ENCODE results near the gene IBTK. TPM values are rescaled to one million over a fixed set of nuclear protein-coding genes. Genes with fewer than 3 reads are reported as not detected.
"Not testable (repeated sequence)": the region's sequence is repeated elsewhere in the genome, so short reads cannot be mapped to it uniquely, and the experiment has no call there.

The IBTK gene
- total RNA-seq, 2 experiments from 2014 or later, result 33.7 to 34.7 TPM

DNA sequence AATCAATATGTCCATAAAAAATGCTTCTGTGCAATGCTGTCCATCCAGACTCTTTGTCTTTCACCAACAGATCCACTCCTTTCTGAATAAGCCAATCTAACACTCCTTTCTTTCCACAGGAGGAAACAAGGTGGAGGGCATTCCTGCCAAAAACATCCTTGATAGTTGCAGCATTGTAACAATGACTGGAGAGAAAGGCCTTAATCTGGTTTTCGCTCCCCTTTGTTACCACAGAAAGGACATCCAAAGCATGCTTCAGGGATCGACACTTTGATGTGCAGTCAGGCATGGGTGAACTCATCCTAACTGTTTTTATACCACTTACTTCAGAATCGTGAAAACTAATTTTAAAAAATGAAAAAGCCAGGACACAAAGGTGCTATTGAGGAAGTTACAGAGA is 7.4 kb downstream of the IBTK start:
- no peaks in the 10 kb centered on the region for H3K27me3 Mint-ChIP-seq
- CTCF ChIA-PET, result interaction anchor here (1.0 kb wide), 1 partner anchor 32 kb away, joined by 3 read pairs; no protein-coding TSS in a partner anchor
- DNase-seq, result no peak
- H3K27ac Mint-ChIP-seq, result no peak overlapping the region
- H3K9me3 Mint-ChIP-seq, result no peaks in the 10 kb centered on the region
- peaks cover 24% of the 10 kb centered on the region for H3K4me1 Mint-ChIP-seq
- peaks cover 41% of the 10 kb centered on the region for H3K36me3 Mint-ChIP-seq (ENCODE audit: low read depth)
- POLR2A ChIA-PET, result no interaction called here
- no peak overlapping the region for H3K4me3 Mint-ChIP-seq

DNA sequence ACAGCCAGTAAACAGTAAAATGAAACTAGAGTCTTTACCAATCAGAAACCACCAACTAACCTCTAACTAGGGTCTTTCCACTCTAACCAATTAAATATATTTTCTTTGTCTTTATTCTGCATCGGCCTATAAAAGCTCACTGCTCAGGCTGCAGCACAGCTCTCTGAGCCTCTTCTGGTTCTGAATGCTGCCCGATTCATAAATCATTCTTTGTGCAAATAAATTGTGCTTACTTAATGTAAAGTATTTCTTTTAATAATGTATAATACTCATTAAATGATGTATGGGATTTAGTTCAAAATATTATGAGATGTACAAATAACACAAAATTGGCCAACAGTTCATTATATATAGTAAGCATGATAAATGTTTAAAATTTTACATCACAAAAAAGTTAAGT is 7.9 kb downstream of the IBTK start:
- H3K4me1 Mint-ChIP-seq, result peaks cover 20% of the 10 kb centered on the region
- no peak for DNase-seq
- no peak overlapping the region for H3K4me3 Mint-ChIP-seq
- CTCF ChIA-PET, result no interaction called here
- H3K36me3 Mint-ChIP-seq (ENCODE audit: low read depth), result peaks cover 40% of the 10 kb centered on the region
- no peaks in the 10 kb centered on the region for H3K27me3 Mint-ChIP-seq
- H3K27ac Mint-ChIP-seq, result no peak overlapping the region
- POLR2A ChIA-PET, result no interaction called here
- H3K9me3 Mint-ChIP-seq, result no peaks in the 10 kb centered on the region

DNA sequence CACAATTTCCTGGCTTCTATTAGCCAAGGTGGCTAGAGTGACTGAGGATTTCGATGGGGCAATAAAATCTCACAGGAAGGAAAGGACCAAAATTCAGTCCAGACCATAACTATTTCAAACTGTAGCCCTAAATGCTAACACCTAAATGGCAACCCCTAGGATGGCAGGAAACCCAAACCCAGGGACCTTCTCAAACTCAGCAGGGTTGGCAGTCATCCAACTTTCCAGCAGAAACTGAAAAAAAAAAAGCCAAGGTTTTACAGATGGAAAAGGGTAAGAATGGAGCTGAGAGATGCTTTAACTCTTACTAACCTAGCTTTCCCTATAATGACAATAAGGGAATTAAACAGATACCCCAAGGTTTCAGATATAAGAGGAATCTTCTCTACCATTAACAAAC is 10.5 kb downstream of the IBTK start:
- Mint-ChIP-seq H3K27me3 (no peaks in the 10 kb centered on the region), H3K4me3 (no peak overlapping the region), H3K27ac (no peak overlapping the region), H3K9me3 (no peaks in the 10 kb centered on the region), H3K4me1 (peaks cover 11% of the 10 kb centered on the region), H3K36me3 (ENCODE audit: low read depth) (peaks cover 33% of the 10 kb centered on the region)
- no peak for DNase-seq
- ChIA-PET CTCF (interaction anchor here (1.1 kb wide), 1 partner anchor 9 kb away, joined by 4 read pairs; no protein-coding TSS in a partner anchor), POLR2A (interaction anchor here (0.9 to 1.3 kb wide), 2 partner anchors 9 to 11 kb away, joined by 3 to 5 read pairs; partner anchors contain the start of gene IBTK)

DNA sequence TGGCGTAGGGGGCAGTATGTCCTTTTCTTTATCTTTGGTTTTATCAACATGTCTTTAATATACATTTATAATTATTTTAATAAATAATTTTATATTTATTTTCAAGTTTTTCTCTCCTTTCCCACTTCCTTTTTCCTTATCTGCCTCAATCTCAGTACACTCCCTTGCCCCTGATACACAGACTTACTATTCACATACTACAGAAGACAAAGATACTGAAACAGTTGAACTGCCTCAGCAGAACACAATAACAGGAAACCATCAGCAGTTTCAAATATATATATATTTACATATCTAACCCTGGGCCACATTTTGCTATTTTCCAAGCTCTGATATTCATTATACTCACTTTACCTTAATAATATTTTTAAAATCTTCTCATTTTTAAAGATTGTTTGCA is 19.8 kb downstream of the IBTK start:
- Mint-ChIP-seq H3K4me1 (peaks cover 20% of the 10 kb centered on the region), H3K36me3 (ENCODE audit: low read depth) (peaks cover 53% of the 10 kb centered on the region), H3K9me3 (no peaks in the 10 kb centered on the region), H3K27me3 (no peaks in the 10 kb centered on the region), H3K27ac (peak overlapping the region; percentile 65), H3K4me3 (no peak overlapping the region)
- ChIA-PET CTCF (interaction anchor here (0.7 to 1.3 kb wide), 3 partner anchors 9 to 838 kb away, joined by 3 to 7 read pairs (median 4); partner anchors contain the start of gene UBE3D), POLR2A (interaction anchor here (0.7 to 2.7 kb wide), 2 partner anchors 9 to 19 kb away, joined by 5 to 15 read pairs; partner anchors contain the start of gene IBTK)
- no peak for DNase-seq

DNA sequence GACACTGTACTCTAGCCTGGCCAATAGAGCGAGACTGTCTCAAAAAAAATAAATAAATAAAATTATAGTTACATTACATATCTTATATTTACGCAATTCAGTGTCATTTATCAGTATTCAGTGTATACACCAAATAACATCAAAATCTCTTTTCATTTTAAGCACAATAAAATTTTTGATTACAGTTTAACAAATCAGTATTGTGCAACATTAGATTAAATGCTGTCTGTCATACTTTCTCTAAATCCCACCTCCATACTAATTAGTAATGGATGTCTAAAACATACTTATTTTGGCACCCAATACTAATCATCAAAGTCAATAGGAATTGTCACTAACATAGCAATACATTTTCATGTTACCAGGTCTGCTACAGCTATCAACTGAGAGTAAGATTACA is 27.4 kb downstream of the IBTK start:
- ChIA-PET POLR2A (no interaction called here), CTCF (no interaction called here)
- H3K27ac Mint-ChIP-seq, result no peak overlapping the region
- H3K27me3 Mint-ChIP-seq, result no peaks in the 10 kb centered on the region
- H3K36me3 Mint-ChIP-seq (ENCODE audit: low read depth), result peaks cover 52% of the 10 kb centered on the region
- H3K9me3 Mint-ChIP-seq, result no peaks in the 10 kb centered on the region
- H3K4me1 Mint-ChIP-seq, result no peaks in the 10 kb centered on the region
- H3K4me3 Mint-ChIP-seq, result no peak overlapping the region
- no peak for DNase-seq

DNA sequence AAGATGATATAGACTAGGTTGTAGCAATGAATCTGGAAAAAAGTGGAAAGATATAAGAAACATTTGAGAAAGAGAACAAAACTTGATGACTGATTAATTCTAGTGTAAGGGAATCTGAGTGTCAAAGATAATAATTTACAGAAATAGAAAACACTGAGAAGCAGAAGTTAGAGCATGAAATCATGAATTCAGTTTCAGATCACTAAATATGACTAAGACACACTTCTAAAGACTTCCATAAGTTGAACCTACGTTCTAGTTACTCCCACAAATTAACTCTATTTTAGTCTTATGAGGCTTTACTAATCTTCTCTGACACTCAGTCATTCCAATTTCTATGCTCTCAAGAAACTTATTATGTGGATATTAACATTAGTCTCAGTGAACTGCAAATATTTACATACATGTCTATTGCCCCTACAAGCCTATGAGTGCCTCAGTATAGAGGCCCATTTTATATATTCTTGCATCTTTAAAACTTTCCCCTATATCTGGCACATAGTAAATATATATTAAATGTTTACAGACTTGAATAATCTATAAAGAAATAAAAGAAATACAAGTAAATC is 30.4 kb downstream of the IBTK start:
- Mint-ChIP-seq H3K36me3 (ENCODE audit: low read depth) (peaks cover 62% of the 10 kb centered on the region), H3K9me3 (no peaks in the 10 kb centered on the region), H3K27ac (no peak overlapping the region), H3K4me1 (no peaks in the 10 kb centered on the region), H3K4me3 (no peak overlapping the region), H3K27me3 (no peaks in the 10 kb centered on the region)
- POLR2A ChIA-PET, result no interaction called here
- DNase-seq, result no peak
- CTCF ChIA-PET, result no interaction called here

DNA sequence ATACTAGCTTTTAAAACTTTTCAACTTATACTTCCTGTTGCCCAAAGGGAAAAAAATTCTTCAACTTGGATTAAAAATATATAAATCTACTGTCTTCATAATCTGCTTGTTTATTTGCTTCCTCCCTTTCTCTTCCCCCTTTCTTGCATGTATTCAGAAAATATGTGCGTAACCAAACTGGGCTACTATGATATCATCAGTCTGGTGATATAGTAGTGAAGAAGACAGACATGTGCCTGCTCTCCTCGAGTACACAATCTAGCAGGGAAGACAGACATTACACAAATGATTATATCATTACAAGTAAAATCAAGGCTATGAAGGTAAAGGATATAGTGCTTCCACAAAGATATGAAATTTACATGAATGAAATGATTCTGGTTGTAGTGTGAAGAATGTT is 31.0 kb downstream of the IBTK start:
- Mint-ChIP-seq H3K27ac (no peak overlapping the region), H3K4me3 (no peak overlapping the region), H3K4me1 (no peaks in the 10 kb centered on the region), H3K36me3 (ENCODE audit: low read depth) (peaks cover 65% of the 10 kb centered on the region), H3K27me3 (no peaks in the 10 kb centered on the region), H3K9me3 (no peaks in the 10 kb centered on the region)
- ChIA-PET POLR2A (interaction anchor here (0.6 kb wide), 1 partner anchor 1320 kb away, joined by 3 read pairs; no protein-coding TSS in a partner anchor), CTCF (no interaction called here)
- DNase-seq, result no peak

DNA sequence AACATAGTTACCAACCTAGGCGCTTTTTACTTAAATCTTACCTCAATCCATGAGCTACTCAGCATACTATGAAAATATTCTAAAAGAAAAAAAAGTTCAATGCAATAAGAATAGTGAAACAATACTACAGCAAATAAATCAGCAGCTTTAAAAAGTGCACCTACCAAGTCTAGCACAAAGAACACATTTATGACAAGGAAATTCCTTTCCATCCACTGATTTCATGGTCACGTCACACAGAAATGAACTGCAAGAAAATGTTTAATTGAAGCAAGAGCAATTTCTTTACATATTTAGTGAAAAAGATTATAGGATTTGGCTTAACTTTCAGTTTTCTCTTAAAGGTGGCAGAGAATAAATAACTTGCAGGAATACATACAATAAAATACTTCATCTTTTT is 36.2 kb downstream of the IBTK start:
- H3K9me3 Mint-ChIP-seq, result no peaks in the 10 kb centered on the region
- DNase-seq, result no peak
- POLR2A ChIA-PET, result no interaction called here
- CTCF ChIA-PET, result interaction anchor here (0.6 kb wide), 1 partner anchor 56 kb away, joined by 3 read pairs; no protein-coding TSS in a partner anchor
- no peaks in the 10 kb centered on the region for H3K27me3 Mint-ChIP-seq
- peaks cover 66% of the 10 kb centered on the region for H3K36me3 Mint-ChIP-seq (ENCODE audit: low read depth)
- H3K4me3 Mint-ChIP-seq, result no peak overlapping the region
- peaks cover 5% of the 10 kb centered on the region for H3K4me1 Mint-ChIP-seq
- no peak overlapping the region for H3K27ac Mint-ChIP-seq

DNA sequence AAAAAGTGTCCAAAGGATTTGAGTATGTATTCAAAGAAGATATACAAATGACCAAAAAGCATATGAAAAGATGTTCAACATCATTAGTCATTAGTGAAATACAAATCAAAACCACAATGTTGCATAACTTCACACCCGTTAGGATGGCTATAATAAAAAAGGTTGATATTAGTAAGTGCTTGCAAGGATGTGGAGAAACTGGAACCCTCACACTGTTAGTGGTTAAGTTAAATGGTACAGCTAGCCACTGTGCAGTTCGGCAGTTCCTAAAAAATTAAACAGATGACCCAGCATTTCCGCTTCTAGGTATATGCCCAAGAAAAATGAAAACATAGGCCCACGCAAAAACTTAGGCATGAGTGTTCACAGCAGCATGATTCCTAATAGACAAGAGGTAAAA is 38.6 kb downstream of the IBTK start:
- no peaks in the 10 kb centered on the region for H3K27me3 Mint-ChIP-seq
- no peak for DNase-seq
- POLR2A ChIA-PET, result no interaction called here

DNA sequence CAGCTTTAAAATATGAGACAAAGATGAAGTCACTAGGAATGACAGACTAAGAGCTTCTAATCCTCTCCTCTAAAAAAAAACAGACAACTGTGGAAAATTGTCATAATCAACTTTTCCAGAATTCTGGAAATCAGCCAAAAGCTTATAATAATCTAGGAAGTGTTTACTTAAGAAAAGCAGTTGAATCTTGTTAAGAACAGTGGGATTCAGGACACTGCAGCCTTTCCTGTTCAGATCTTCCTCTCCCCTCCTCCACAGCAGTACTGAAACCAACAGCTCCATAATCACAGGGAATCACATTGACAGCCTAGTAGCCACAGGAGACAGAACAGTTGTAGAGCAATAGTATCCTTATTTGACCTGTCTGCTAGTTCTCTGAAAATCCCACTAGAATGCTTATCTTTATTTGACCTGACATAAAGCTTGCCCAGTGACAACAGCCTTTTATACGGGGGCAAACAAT is 41.6 kb downstream of the IBTK start:
- no peak for DNase-seq
- H3K27me3 Mint-ChIP-seq, result no peaks in the 10 kb centered on the region
- ChIA-PET CTCF (interaction anchor here (0.6 kb wide), 1 partner anchor 1967 kb away, joined by 3 read pairs; no protein-coding TSS in a partner anchor), POLR2A (no interaction called here)
- no peak overlapping the region for H3K27ac Mint-ChIP-seq
- H3K4me1 Mint-ChIP-seq, result peaks cover 7% of the 10 kb centered on the region
- H3K9me3 Mint-ChIP-seq, result no peaks in the 10 kb centered on the region
- peaks cover 60% of the 10 kb centered on the region for H3K36me3 Mint-ChIP-seq (ENCODE audit: low read depth)
- H3K4me3 Mint-ChIP-seq, result no peak overlapping the region

More for the DNA sequence above, 38.6 kb downstream of the IBTK start:
- Mint-ChIP-seq H3K4me1 (peaks cover 7% of the 10 kb centered on the region), H3K4me3 (no peak overlapping the region), H3K27ac (no peak overlapping the region), H3K9me3 (no peaks in the 10 kb centered on the region), H3K36me3 (ENCODE audit: low read depth) (peaks cover 67% of the 10 kb centered on the region)
- CTCF ChIA-PET, result no interaction called here

DNA sequence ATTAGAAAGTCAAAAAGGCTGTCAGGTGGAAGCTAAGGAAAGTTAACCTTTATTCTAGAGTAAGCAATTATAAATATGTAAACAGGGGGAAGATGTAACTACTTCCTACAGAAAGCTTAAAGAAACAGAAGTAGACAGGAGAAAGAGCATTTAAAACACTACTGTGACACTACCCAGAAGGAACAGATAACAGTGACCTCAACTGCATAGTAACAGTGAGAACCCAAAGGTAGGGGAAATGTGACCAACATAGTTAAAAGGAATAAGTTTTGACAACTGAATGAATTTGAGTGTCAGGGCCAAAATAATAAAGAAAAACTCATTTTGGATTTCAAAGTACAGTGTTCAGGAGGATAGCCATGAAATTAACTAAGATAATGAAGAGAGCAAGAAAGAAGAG is 43.5 kb downstream of the IBTK start:
- Mint-ChIP-seq H3K4me3 (no peak overlapping the region), H3K36me3 (ENCODE audit: low read depth) (peaks cover 55% of the 10 kb centered on the region), H3K27me3 (no peaks in the 10 kb centered on the region), H3K27ac (no peak overlapping the region), H3K4me1 (peaks cover 6% of the 10 kb centered on the region), H3K9me3 (no peaks in the 10 kb centered on the region)
- ChIA-PET POLR2A (no interaction called here), CTCF (no interaction called here)
- DNase-seq, result no peak

DNA sequence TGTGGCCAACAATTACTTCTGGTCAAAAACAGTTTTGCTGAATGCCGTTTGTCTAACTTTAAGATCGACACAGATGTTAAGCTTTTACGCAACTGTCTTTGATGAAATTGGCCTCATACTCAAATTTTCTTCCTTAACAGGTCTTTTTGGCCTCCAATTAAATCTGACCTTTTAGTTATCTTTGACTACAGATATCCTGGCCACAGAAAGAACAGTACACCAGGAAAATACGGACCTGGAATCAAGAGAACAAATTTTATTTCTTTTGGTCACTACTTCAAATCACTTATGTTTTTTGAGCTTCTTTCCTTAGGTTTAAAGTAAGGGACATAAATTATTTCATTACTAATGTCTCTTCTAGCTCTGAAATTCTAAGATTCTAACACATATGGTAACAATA is 49.8 kb downstream of the IBTK start:
- Mint-ChIP-seq H3K9me3 (no peaks in the 10 kb centered on the region), H3K27me3 (no peaks in the 10 kb centered on the region), H3K36me3 (ENCODE audit: low read depth) (peaks cover 33% of the 10 kb centered on the region), H3K27ac (no peak overlapping the region), H3K4me1 (no peaks in the 10 kb centered on the region), H3K4me3 (no peak overlapping the region)
- ChIA-PET POLR2A (no interaction called here), CTCF (interaction anchor here (2.9 kb wide), 1 partner anchor 869 kb away, joined by 12 read pairs; the partner anchor contains the start of genes DOP1A and UBE3D)
- no peak for DNase-seq

DNA sequence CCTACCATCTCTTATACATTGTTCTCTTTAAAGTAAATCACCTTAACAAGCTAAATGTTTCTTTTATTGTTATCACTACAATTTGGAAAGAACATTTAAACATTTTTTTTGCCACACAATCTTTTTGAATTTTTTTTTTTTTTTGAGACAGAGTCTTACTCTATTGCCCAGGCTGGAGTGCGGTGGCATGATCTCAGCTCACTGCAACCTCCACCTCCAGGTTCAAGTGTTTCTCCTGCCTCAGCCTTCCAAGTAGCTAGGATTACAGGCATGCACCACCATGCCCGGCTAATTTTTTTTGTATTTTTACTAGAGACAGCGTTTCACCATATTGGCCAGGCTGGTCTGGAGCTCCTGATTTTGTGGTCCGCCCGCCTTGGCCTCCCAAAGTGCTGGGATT is 50.3 kb downstream of the IBTK start:
- not testable (repeated sequence) for H3K27ac Mint-ChIP-seq, H3K27me3 Mint-ChIP-seq, DNase-seq, H3K9me3 Mint-ChIP-seq, H3K4me3 Mint-ChIP-seq, H3K4me1 Mint-ChIP-seq
- CTCF ChIA-PET, result interaction anchor here (2.9 kb wide), 1 partner anchor 869 kb away, joined by 12 read pairs; the partner anchor contains the start of genes DOP1A and UBE3D
- H3K36me3 Mint-ChIP-seq (ENCODE audit: low read depth), result peaks cover 28% of the 10 kb centered on the region
- POLR2A ChIA-PET, result interaction anchor here (0.6 kb wide), 1 partner anchor 23 kb away, joined by 3 read pairs; no protein-coding TSS in a partner anchor

DNA sequence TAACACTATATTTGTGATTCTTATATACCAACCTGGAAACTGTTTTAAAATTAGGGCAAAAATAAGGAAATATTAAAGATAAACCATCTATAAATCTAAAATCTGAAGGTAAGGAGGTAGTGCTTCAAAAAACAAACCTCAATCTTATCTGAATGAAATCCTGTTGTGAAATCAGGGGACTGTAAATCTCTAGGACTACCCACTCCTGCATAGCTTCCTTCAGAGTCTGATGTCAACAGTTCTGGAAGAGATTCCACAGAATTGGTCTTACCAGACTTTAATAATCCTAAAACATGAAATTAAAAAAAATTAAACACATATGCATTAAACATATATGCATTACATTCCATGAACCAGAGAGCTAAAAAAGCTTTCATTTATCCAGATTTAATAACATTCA is 51.4 kb downstream of the IBTK start:
- Mint-ChIP-seq H3K36me3 (ENCODE audit: low read depth) (peaks cover 34% of the 10 kb centered on the region), H3K27ac (no peak overlapping the region), H3K9me3 (no peaks in the 10 kb centered on the region), H3K4me3 (no peak overlapping the region), H3K4me1 (no peaks in the 10 kb centered on the region), H3K27me3 (no peaks in the 10 kb centered on the region)
- ChIA-PET POLR2A (interaction anchor here (0.7 kb wide), 1 partner anchor 340 kb away, joined by 4 read pairs; no protein-coding TSS in a partner anchor), CTCF (interaction anchor here (0.6 to 2.9 kb wide), 2 partner anchors 31 to 870 kb away, joined by 3 to 12 read pairs; partner anchors contain the start of genes DOP1A and UBE3D)
- no peak for DNase-seq

Measured in activated CD4-positive, alpha-beta memory T cell treated with anti-CD3 and anti-CD28 coated beads, Interleukin-2, amount 10 ng/mL, durations not matched to agents 7 days and 5 days (primary cell).